Subcutaneous abdominal adipose tissue (tissue), 5 donors: ENCODE results near the gene RECK.
"Not testable (repeated sequence)": the region's sequence is repeated elsewhere in the genome, so short reads cannot be mapped to it uniquely, and the experiment has no call there.

Experiments used
- H3K27ac ChIP-seq: one replicate; pipeline ENCODE4 v1.7.0; 2013; ENCODE audit warnings: low read depth, mild to moderate bottlenecking, inconsistent platforms, low read length, moderate library complexity
- H3K27me3 ChIP-seq, 5 donors: one replicate each; pipeline ENCODE4 v1.7.0; 2013; ENCODE audit warnings: low read length in 5 of 5, inconsistent platforms in 1 of 5; ENCODE audit not compliant: control insufficient read depth in 5 of 5, insufficient read depth in 4 of 5
- H3K36me3 ChIP-seq, 5 donors: one replicate each; pipeline ENCODE4 v1.7.0; 2013; ENCODE audit warnings: low read length in 5 of 5; ENCODE audit not compliant: control insufficient read depth in 5 of 5, insufficient read depth in 5 of 5
- H3K4me1 ChIP-seq, 5 donors: one replicate each; pipeline ENCODE4 v1.7.0; 2013; ENCODE audit warnings: low read length in 5 of 5, mild to moderate bottlenecking in 3 of 5, moderate library complexity in 1 of 5; ENCODE audit not compliant: control insufficient read depth in 5 of 5, insufficient read depth in 5 of 5
- H3K4me3 ChIP-seq, 5 donors: one replicate each; pipeline ENCODE4 v1.7.0; 2013; ENCODE audit warnings: low read length in 5 of 5, low read depth in 1 of 5
- H3K9ac ChIP-seq, 5 donors: one replicate each; pipeline ENCODE4 v1.7.0; 2013; ENCODE audit warnings: low read length in 5 of 5, mild to moderate bottlenecking in 4 of 5, moderate library complexity in 3 of 5
- H3K9me3 ChIP-seq, 5 donors: one replicate each; pipeline ENCODE4 v1.7.0; 2013; ENCODE audit warnings: low read length in 5 of 5; ENCODE audit not compliant: control insufficient read depth in 5 of 5
- donor health status: healthy.
- donor health status: healthy.
- donor health status: healthy.
- donor health status: healthy.
- donor health status: healthy.

RECK gene

DNA sequence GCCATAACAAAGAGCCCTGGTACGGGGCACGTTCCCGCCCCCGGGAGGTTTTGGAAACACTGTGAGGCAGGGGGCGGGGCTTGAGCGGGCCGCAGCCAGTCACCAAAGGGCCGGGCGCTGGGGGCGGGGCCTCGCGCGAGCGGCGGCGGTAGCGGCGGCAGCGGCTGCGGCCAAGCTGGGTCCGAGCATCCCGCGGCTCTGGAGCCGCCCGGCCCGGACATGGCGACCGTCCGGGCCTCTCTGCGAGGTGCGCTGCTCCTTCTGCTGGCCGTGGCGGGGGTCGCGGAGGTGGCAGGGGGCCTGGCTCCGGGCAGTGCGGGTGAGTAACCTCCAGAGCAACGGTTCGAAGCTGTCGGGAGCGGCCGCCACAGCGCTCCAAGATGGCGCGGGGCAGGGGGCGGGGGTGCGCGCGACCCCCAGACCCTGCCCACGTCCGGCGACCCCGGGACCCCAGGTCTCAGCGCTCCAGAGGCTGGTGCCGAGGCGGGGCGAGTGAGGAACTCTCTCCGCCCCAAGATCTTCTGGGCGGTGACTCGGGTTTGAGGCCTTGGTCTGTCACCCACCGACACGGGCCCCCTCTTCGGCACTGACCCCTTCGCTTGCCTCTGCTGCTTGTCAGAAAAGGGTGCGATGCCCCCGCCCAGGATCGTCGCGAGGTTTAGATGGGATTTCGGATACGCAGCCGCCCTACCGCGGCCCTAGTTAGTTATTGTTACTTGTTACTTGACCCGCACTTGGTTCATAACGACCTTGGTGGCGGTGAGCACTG, at the start of gene RECK:
TSS of gene RECK (plus strand) at position 134 of the 769 bp plus-strand sequence. CDS start at position 220, 86 bp downstream.
- H3K9ac ChIP-seq = peak within 1 kb of the TSS; percentile 39 to 91 (median 74)
- no peaks in the 10 kb centered on the region for H3K36me3 ChIP-seq
- H3K27ac ChIP-seq = peak within 1 kb of the TSS; percentile 63
- no peaks in the 10 kb centered on the region for H3K27me3 ChIP-seq
- H3K9me3 ChIP-seq = no peaks in the 10 kb centered on the region
- H3K4me3 ChIP-seq = peak within 1 kb of the TSS; percentile 74 to 89 (median 84)
- H3K4me1 ChIP-seq = peaks cover 0 to 34% (median 29%) of the 10 kb centered on the region in 5 donors

DNA sequence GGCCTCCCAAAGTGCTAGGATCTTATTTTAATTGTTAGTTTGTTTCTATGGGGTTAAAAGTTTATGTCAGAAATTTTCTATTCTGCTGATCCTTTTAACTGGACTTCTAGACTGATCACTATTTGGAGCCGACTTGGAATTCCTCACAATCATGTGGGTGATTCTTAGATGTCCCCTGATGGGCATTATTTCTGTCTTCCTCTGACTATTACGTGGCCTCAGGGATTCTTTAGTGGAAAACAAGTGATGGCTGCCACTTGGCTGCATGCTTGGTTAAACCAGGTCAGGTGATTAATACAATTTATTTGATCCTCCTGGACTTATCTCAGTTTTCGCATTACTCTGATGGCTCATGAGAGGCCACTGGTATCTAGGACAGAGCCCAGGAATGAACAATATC, 46.6 kb upstream of the RECK start:
- H3K4me3 ChIP-seq = no peak overlapping the region
- no peaks in the 10 kb centered on the region for H3K9me3 ChIP-seq
- H3K27me3 ChIP-seq = no peaks in the 10 kb centered on the region
- H3K4me1 ChIP-seq = no peaks in the 10 kb centered on the region
- no peak overlapping the region for H3K27ac ChIP-seq
- H3K9ac ChIP-seq = no peak overlapping the region
- no peaks in the 10 kb centered on the region for H3K36me3 ChIP-seq

- not testable (repeated sequence) for H3K27ac ChIP-seq, H3K9ac ChIP-seq, H3K27me3 ChIP-seq, H3K4me3 ChIP-seq, H3K9me3 ChIP-seq, H3K36me3 ChIP-seq, H3K4me1 ChIP-seq
These were observed 43.6 kb upstream of the RECK start for GRCh38 chr9:35993136-35993535.

GRCh38 chr9:35993976-35994720, 42.6 kb upstream of the RECK start:
- H3K36me3 ChIP-seq = no peaks in the 10 kb centered on the region
- no peaks in the 10 kb centered on the region for H3K27me3 ChIP-seq
- H3K9me3 ChIP-seq = peaks cover 0 to 8% (median 5%) of the 10 kb centered on the region in 5 donors
- H3K9ac ChIP-seq = no peak overlapping the region
- peaks cover 0 to 9% (median 8%) of the 10 kb centered on the region in 5 donors for H3K4me1 ChIP-seq
- no peak overlapping the region for H3K27ac ChIP-seq
- no peak overlapping the region for H3K4me3 ChIP-seq

GRCh38 chr9:35994959-35995358, 41.8 kb upstream of the RECK start:
- Histone ChIP-seq H3K27ac (no peak overlapping the region), H3K4me3 (no peak overlapping the region), H3K36me3 (no peaks in the 10 kb centered on the region), H3K27me3 (no peaks in the 10 kb centered on the region), H3K9ac (no peak overlapping the region), H3K9me3 (peaks cover 0 to 8% (median 5%) of the 10 kb centered on the region in 5 donors), H3K4me1 (peaks cover 0 to 9% (median 8%) of the 10 kb centered on the region in 5 donors)

GRCh38 chr9:35996358-35996970, 40.2 kb upstream of the RECK start:
- Histone ChIP-seq H3K9ac (no peak overlapping the region), H3K9me3 (peaks cover 0 to 8% (median 5%) of the 10 kb centered on the region in 5 donors), H3K4me3 (no peak overlapping the region), H3K27me3 (no peaks in the 10 kb centered on the region), H3K36me3 (no peaks in the 10 kb centered on the region), H3K27ac (no peak overlapping the region), H3K4me1 (peaks cover 0 to 9% (median 8%) of the 10 kb centered on the region in 5 donors)

DNA sequence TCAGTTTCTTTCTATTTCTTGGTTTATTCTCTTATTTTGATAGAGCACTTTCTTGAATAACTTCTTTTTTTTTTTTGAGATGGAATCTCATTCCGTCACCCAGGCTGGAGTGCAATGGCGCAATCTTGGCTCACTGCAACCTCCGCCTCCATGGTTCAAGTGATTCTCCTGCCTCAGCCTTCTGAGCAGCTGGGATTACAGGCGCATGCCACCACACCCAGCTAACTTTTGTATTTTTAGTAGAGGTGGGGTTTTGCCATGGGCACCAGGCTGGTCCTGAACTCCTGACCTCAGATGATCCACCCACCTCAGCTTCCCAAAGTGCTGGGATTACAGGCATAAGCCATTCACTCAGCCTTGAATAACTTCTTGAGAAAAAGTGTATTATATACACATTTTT, 39.7 kb upstream of the RECK start:
- not testable (repeated sequence) for H3K9ac ChIP-seq, H3K4me1 ChIP-seq, H3K36me3 ChIP-seq, H3K9me3 ChIP-seq, H3K27ac ChIP-seq, H3K4me3 ChIP-seq, H3K27me3 ChIP-seq

DNA sequence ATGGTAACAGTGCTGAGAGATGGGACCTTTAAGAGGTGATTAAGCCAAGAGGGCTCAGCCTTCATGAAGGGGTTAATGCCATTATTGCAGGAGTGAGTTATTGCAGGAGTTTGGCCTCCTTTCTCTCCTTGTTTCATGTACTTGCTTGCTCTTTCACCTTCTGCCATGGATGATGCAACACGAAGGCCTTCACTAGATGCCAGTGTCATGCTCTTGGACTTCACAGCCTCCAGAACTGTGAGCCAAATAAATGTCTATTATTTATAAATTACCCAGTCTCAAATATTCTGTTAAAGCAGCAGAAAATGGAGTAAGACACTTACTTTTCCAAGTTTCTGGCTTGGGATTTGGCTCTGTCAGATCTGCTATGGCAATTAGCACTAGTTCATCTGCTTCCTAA, 38.4 kb upstream of the RECK start:
- peaks cover 0 to 9% (median 8%) of the 10 kb centered on the region in 5 donors for H3K4me1 ChIP-seq
- H3K4me3 ChIP-seq = peak overlapping the region in 1 of 5 donors; percentile 22
- peaks cover 0 to 8% (median 5%) of the 10 kb centered on the region in 5 donors for H3K9me3 ChIP-seq
- no peak overlapping the region for H3K27ac ChIP-seq
- no peaks in the 10 kb centered on the region for H3K36me3 ChIP-seq
- no peaks in the 10 kb centered on the region for H3K27me3 ChIP-seq
- no peak overlapping the region for H3K9ac ChIP-seq

DNA sequence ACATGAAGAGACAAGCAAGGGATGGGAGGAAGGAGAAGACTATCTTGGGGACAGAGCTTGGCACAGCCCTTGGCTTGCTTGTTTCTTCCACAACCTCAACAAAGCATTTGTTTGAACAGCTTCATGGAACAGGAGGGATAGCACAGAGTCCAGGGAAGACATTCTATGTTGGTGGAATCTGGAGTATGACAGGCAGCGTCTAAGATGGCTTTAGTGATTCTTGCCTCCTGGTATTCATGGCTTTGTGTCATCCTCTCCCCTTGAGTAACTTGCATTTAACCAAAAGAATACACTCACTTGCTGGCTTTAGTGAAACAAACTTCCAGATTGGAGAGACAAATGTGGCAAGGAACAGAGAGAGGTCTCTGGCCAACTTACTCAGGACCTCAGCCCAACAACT, 30.8 kb upstream of the RECK start:
- no peaks in the 10 kb centered on the region for H3K36me3 ChIP-seq
- H3K4me1 ChIP-seq = peaks cover 0 to 7% (median 3%) of the 10 kb centered on the region in 5 donors
- H3K27me3 ChIP-seq = no peaks in the 10 kb centered on the region
- peaks cover 0 to 8% (median 6%) of the 10 kb centered on the region in 5 donors for H3K9me3 ChIP-seq
- no peak overlapping the region for H3K9ac ChIP-seq
- H3K4me3 ChIP-seq = no peak overlapping the region
- no peak overlapping the region for H3K27ac ChIP-seq
